GM13977 (cell line): ENCODE measurements around the gene ALDH3B2.
A peak's percentile ranks its signal among the peaks of the same experiment; 100 is the strongest.
"Not testable (repeated sequence)": the region's sequence is repeated elsewhere in the genome, so short reads cannot be mapped to it uniquely, and the experiment has no call there.

Source experiments
- DNase-seq: peaks from one replicate; pipeline ENCODE4 v3.0.0; 2012; ENCODE audit warnings: low spot score
- CTCF ChIP-seq: IDR thresholded peaks from 2 replicates; pipeline ENCODE4 v1.5.1; 2012; ENCODE audit warnings: mild to moderate bottlenecking, control low read depth; ENCODE audit not compliant: insufficient read depth; ENCODE audit errors: extremely low read depth, missing control alignments
- in situ Hi-C: fragments of 300-500 bp; cut with MboI; formaldehyde crosslinking; loops from one replicate; pipeline ENCODE4 v1.12.0; 2022; ENCODE audit warnings: low sequenced_read_pairs, low pct_unique_long_range_greater_than_20kb, mixed read lengths, inconsistent platforms; ENCODE audit not compliant: unreplicated experiment

ALDH3B2 gene

GRCh38 chr11:67674442-67674871 lies at the start of gene ALDH3B2:
ALDH3B2 (minus strand) TSS chr11:67674623; CDS start chr11:67666935, 7,688 bp downstream.
- DNase-seq: no peak
- in situ Hi-C loops: no loop called here

GRCh38 chr11:67723036-67723435 lies 48.6 kb upstream of the ALDH3B2 start:
- DNase-seq, in situ Hi-C loops: not testable (repeated sequence)

More at GRCh38 chr11:67674442-67674871, at the start of gene ALDH3B2:
- no peak for TF ChIP-seq CTCF

GRCh38 chr11:67716226-67716625 lies 41.8 kb upstream of the ALDH3B2 start:
- DNase-seq, in situ Hi-C loops: not testable (repeated sequence)

- in situ Hi-C loops, DNase-seq: not testable (repeated sequence)
These were observed 41.4 kb upstream of the ALDH3B2 start for GRCh38 chr11:67715801-67716200.

GRCh38 chr11:67713892-67714509 lies 39.6 kb upstream of the ALDH3B2 start:
- in situ Hi-C loops, DNase-seq: not testable (repeated sequence)
- peak; percentile 27 for TF ChIP-seq CTCF

- in situ Hi-C loops, DNase-seq: not testable (repeated sequence)
These were observed 37.3 kb upstream of the ALDH3B2 start for GRCh38 chr11:67711676-67712075.

- DNase-seq, in situ Hi-C loops: not testable (repeated sequence)
These were observed 36.8 kb upstream of the ALDH3B2 start for GRCh38 chr11:67711212-67711611.

GRCh38 chr11:67709806-67710205 lies 35.4 kb upstream of the ALDH3B2 start:
- in situ Hi-C loops: not testable (repeated sequence)

GRCh38 chr11:67705264-67705663 lies 30.8 kb upstream of the ALDH3B2 start:
- in situ Hi-C loops: no loop called here
- no peak for TF ChIP-seq CTCF
- no peak for DNase-seq

More at GRCh38 chr11:67709806-67710205, 35.4 kb upstream of the ALDH3B2 start:
- not testable (repeated sequence) for DNase-seq

GRCh38 chr11:67704524-67704923 lies 30.1 kb upstream of the ALDH3B2 start:
- TF ChIP-seq CTCF: no peak
- in situ Hi-C loops: no loop called here
- no peak for DNase-seq

GRCh38 chr11:67703709-67704108 lies 29.3 kb upstream of the ALDH3B2 start:
- DNase-seq, in situ Hi-C loops: not testable (repeated sequence)
